ENCODE measurements around the gene SLC7A4.

DNA sequence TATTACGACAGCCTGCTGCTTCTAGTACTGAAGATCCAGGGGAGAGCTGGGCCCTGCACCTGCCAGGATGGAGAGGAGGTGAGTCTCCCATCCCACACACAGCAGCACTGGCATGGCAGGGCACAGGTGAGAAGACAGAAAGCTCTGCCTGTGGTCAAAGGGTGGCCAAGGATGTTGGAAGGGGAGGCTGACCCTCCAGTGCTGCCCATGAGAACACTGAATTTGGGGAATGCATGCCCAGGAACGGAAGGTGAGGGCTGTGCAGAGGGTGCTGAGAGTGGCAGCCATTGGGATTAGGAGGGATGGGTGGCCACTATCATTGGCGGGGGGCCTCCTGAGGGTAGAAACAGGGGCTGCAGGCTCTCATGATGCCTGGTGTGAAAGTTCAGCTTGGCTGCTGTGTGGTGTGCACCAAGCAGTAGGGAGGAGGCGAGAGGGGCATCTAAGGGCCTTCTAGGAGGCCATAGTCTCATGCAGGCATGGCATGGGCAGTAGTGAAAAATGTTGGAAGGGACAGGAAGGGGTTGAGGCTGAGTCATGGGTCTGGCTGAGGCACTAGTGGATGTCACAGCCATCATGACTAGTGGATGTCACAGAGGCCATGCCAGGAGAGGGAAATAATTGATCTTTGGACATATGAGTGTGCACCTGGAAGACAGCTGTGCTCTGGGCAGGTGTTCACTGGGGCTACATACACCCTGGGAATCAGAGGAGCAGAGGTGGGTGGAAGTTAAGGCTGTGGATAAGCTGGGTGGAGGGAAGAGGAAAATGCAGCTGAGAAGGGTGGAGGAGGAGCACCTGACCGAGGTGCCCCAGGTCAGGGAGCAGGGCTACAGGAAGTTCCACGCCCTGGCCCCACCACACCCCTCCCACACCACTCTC lies 10.9 kb upstream of the SLC7A4 start:
- no peak for TF ChIP-seq FOSL2 (IDR thresholded peaks at IDR 0.05; ENCODE audit: borderline replicate concordance, low read depth)
- no peak for TF ChIP-seq CTCF (IDR thresholded peaks at IDR 0.05)
- TF ChIP-seq GABPA (IDR thresholded peaks at IDR 0.05; ENCODE audit: low read depth) = no peak
- TF ChIP-seq SIN3A (IDR thresholded peaks at IDR 0.05; ENCODE audit: borderline replicate concordance, low read depth, low read length) = no peak
- no peak for TF ChIP-seq RXRA (IDR thresholded peaks at IDR 0.05; ENCODE audit: borderline replicate concordance, low read depth)

Data from SK-N-SH (cell line).